HepG2 (cell line): ENCODE results near the gene CRAT. TPM values are rescaled to one million over a fixed set of nuclear protein-coding genes. Genes with fewer than 3 reads are reported as not detected.
A peak's percentile ranks its signal among the peaks of the same experiment; 100 is the strongest.

Experiments
- ATAC-seq: fragments of 200-7000 bp; cut with Tn5 transposase; 3 replicates; pipeline ENCODE4 v1.9.1; 2020; ENCODE audit warnings: mild to moderate bottlenecking, moderate library complexity
- BruUV-seq: library from RNA; stranded (reverse); fragments of 400-500 nt; replicated peaks from 2 replicates; lab custom pipeline; 2021; lab: Mats Ljungman, UMichigan
- CTCF ChIA-PET: fragments of 300-600 bp; formaldehyde crosslinking; extraction: SDS; loops from one replicate; lab custom pipeline; 2021; ENCODE audit warnings: low total read pairs, inconsistent platforms, low intra/inter-chr PET ratio; lab: Yijun Ruan, JAX
- POLR2A ChIA-PET: fragments of 350-600 bp; sonication (Branson Sonifier 250); formaldehyde crosslinking; loops from one replicate; lab custom pipeline; 2020; ENCODE audit warnings: antibody characterized with exemption, inconsistent platforms; lab: Yijun Ruan, JAX
- DNase-seq: peaks from one replicate; pipeline ENCODE4 v3.0.0-alpha.2; 2015; ENCODE audit warnings: low spot score
- FAIRE-seq: peaks from 3 replicates; lab custom pipeline; 2011; peaks lifted over from hg19 to GRCh38; lab: Jason Lieb, UNC
- H2AFZ ChIP-seq: one replicate; pipeline ENCODE4 v1.6.1; 2011; ENCODE audit warnings: low read length, inconsistent platforms
- H3K27ac ChIP-seq: fragments of 300-600 bp; 3 replicates; pipeline ENCODE4 v1.8.0; 2011; ENCODE audit warnings: mixed run types, mild to moderate bottlenecking, mixed read lengths, low read length, inconsistent platforms; ENCODE audit not compliant: insufficient read depth; ENCODE audit errors: extremely low read length
- H3K27me3 ChIP-seq, 2 experiments: fragments of 200-600 bp in 1 of 2; 2 replicates in 1 of 2; 3 replicates in 1 of 2; pipeline versions ENCODE4 v1.6.0 to v1.8.0; 2011; ENCODE audit warnings: low read length in 2 of 2, mild to moderate bottlenecking in 2 of 2, moderate library complexity in 2 of 2, inconsistent platforms in 1 of 2; ENCODE audit not compliant: insufficient read depth in 2 of 2, control insufficient read depth in 1 of 2
- H3K36me3 ChIP-seq, 2 experiments: fragments of 200-600 bp in 1 of 2; replicated peaks in 1 of 2; 2 replicates in 1 of 2; 3 replicates in 1 of 2; pipeline versions ENCODE4 v1.5.1 to v1.8.0; 2011; ENCODE audit warnings: low read length in 2 of 2, inconsistent platforms in 1 of 2; ENCODE audit not compliant: insufficient read depth in 2 of 2, control insufficient read depth in 1 of 2
- H3K4me1 ChIP-seq: 2 replicates; pipeline ENCODE4 v1.5.1; 2012; ENCODE audit warnings: low read length, inconsistent platforms; ENCODE audit not compliant: insufficient read depth
- H3K4me2 ChIP-seq: 2 replicates; pipeline ENCODE4 v1.6.0; 2011; ENCODE audit warnings: low read depth, low read length, inconsistent platforms
- H3K4me3 ChIP-seq, 3 experiments: fragments of 200-600 bp in 1 of 3; sonication (generic), shearing (Covaris generic) in 1 of 3; replicated peaks in 1 of 3; 2 replicates each; pipeline ENCODE4 v1.5.1; 2011 to 2016; ENCODE audit warnings: low read length in 3 of 3, inconsistent platforms in 2 of 3, low read depth in 2 of 3, mild to moderate bottlenecking in 2 of 3, control low read depth in 1 of 3, mixed read lengths in 1 of 3; ENCODE audit not compliant: insufficient read depth in 1 of 3
- H3K79me2 ChIP-seq: one replicate; pipeline ENCODE4 v1.6.1; 2011; ENCODE audit warnings: low read length, inconsistent platforms; ENCODE audit not compliant: insufficient read depth
- H3K9ac ChIP-seq: 2 replicates; pipeline ENCODE4 v1.6.0; 2011; ENCODE audit warnings: mild to moderate bottlenecking, low read depth, low read length, inconsistent platforms; ENCODE audit not compliant: insufficient read depth
- H3K9me3 ChIP-seq: 2 replicates; pipeline ENCODE4 v1.5.1; 2012; ENCODE audit warnings: mild to moderate bottlenecking, low read length
- H4K20me1 ChIP-seq: 2 replicates; pipeline ENCODE4 v1.6.0; 2011; ENCODE audit warnings: inconsistent platforms, mild to moderate bottlenecking, low read length, moderate library complexity; ENCODE audit not compliant: insufficient read depth
- AGO2 ChIP-seq: fragments of 200-400 bp; formaldehyde crosslinking; optimal IDR thresholded peaks from 2 replicates; pipeline ENCODE3; 2017; ENCODE audit warnings: mild to moderate bottlenecking, low read depth, low read length, moderate library complexity
- ARNTL ChIP-seq: sonication (generic); formaldehyde crosslinking; IDR thresholded peaks from 2 replicates; pipeline ENCODE4 v1.4.0; 2020; ENCODE audit warnings: mild to moderate bottlenecking, missing genetic modification reagents
- FOXK2 ChIP-seq: fragments of 450-650 bp; IDR thresholded peaks from 2 replicates; pipeline ENCODE4 v1.6.1; 2016
- MATR3 ChIP-seq: sonication (generic); formaldehyde crosslinking; IDR thresholded peaks from 2 replicates; pipeline ENCODE4 v1.4.0; 2020; ENCODE audit warnings: missing genetic modification reagents
- NBN ChIP-seq: fragments of 450-650 bp; conservative IDR thresholded peaks from 2 replicates; pipeline ENCODE4 v1.6.1; 2017
- SIN3B ChIP-seq: fragments of 150-350 bp; IDR thresholded peaks from 2 replicates; pipeline ENCODE4 v1.6.1; 2014; ENCODE audit warnings: low read length
- SP4 ChIP-seq: sonication (generic); formaldehyde crosslinking; IDR thresholded peaks from 2 replicates; pipeline ENCODE4 v1.8.1; 2023; ENCODE audit warnings: mild to moderate bottlenecking, missing genetic modification reagents
- ZMYM3 ChIP-seq: sonication (generic); formaldehyde crosslinking; IDR thresholded peaks from 2 replicates; pipeline ENCODE4 v1.5.1; 2020; ENCODE audit warnings: mild to moderate bottlenecking, missing genetic modification reagents
- ZNF232 ChIP-seq: sonication (generic); formaldehyde crosslinking; IDR thresholded peaks from 2 replicates; pipeline ENCODE4 v1.4.0; 2020; ENCODE audit warnings: missing genetic modification reagents, borderline replicate concordance
- ZNF3 ChIP-seq: IDR thresholded peaks from 2 replicates; pipeline ENCODE4 v1.7.0; 2017; ENCODE audit warnings: inconsistent platforms
- ZNF619 ChIP-seq: sonication (generic); formaldehyde crosslinking; IDR thresholded peaks from 2 replicates; pipeline ENCODE4 v1.4.0; 2020; ENCODE audit warnings: mild to moderate bottlenecking, missing genetic modification reagents
- ZNF629 ChIP-seq: sonication (generic); formaldehyde crosslinking; conservative IDR thresholded peaks from 2 replicates; pipeline ENCODE4 v1.5.0; 2020; ENCODE audit warnings: missing genetic modification reagents
- WGBS: methylation state at CpG from one replicate; pipeline ENCODE4 v1.1.6; 2017; ENCODE audit warnings: low lambda C conversion rate; 5-methylcytosine and 5-hydroxymethylcytosine counted together
- in situ Hi-C: cut with HindIII; loops from 2 replicates; pipeline ENCODE4 v1.10.0; 2017; ENCODE audit warnings: low pct_unique_long_range_greater_than_20kb; ENCODE audit not compliant: extremely low pct_ligation_motif_present
- intact Hi-C: fragments of 100-400 bp; cut with micrococcal nuclease; formaldehyde crosslinking; loops from one replicate; pipeline ENCODE4 v1.10.0; 2022; ENCODE audit not compliant: unreplicated experiment
- polyA plus RNA-seq, 8 experiments: library from polyadenylated mRNA; depleted of rRNA in 3 of 8; stranded (reverse) in 7 of 8; unstranded in 1 of 8; fragments of >200 nt; fragmentation: Illumina TruSeq in 4 of 8; extraction: Trizol in 4 of 8; gene quantifications; 2 replicates each; pipeline versions ENCODE4 v1.2.1 to v1.2.3, GENCODE V29; 2011 to 2016; ENCODE audit warnings: low read depth in 4 of 8, missing spikeins in 1 of 8, mixed read lengths in 1 of 8; ENCODE audit not compliant: insufficient read depth in 1 of 8
- total RNA-seq, 5 experiments: library from RNA; depleted of rRNA; stranded (reverse); fragments of >200 nt; fragmentation: Illumina TruSeq; extraction: Trizol; gene quantifications; 2 replicates each; pipeline ENCODE4 v1.2.3, GENCODE V29; 2016; ENCODE audit warnings: low read depth in 1 of 5

CRAT gene
- total and polyA plus RNA-seq, 2 of the 13 experiments (the other 11 are each of a cell fraction or from before 2014, with no cell fraction given) = 26.1 to 26.6 TPM

GRCh38 chr9:129150122-129150521 lies 39.5 kb upstream of the CRAT start:
- ATAC-seq = no peak
- Histone ChIP-seq H3K9me3 (no peaks in the 10 kb centered on the region), H3K79me2 (no peaks in the 10 kb centered on the region), H2AFZ (no peak overlapping the region), H3K4me1 (peaks cover 12% of the 10 kb centered on the region), H4K20me1 (no peaks in the 10 kb centered on the region), H3K27ac (no peak overlapping the region), H3K4me2 (no peak overlapping the region), H3K36me3 (peaks cover 3 to 5% of the 10 kb centered on the region in 2 experiments; a peak in 3 of 5 replicates), H3K27me3 (no peaks in the 10 kb centered on the region), H3K4me3 (no peak overlapping the region), H3K9ac (no peak overlapping the region)
- POLR2A ChIA-PET = no interaction called here
- no peak for FAIRE-seq
- CTCF ChIA-PET = no interaction called here
- intact Hi-C loops (no loop called here), in situ Hi-C loops (no loop called here)
- no peak for DNase-seq
- BruUV-seq = no TSS peak
- WGBS = 97% methylated on average over 9 of the region's 10 CpGs
- TF ChIP-seq ZNF232 (CRISPR knock-in tag) (no peak), ARNTL (no peak), ZNF619 (no peak), ZNF3 (no peak), AGO2 (peak; percentile 36), NBN (no peak), SIN3B (no peak), FOXK2 (no peak)

- no peak overlapping the region for H3K4me3 ChIP-seq
- no peak for DNase-seq
- BruUV-seq = no TSS peak
- ATAC-seq = no peak
- 90% methylated on average over 6 of the region's 6 CpGs for WGBS
- no peak overlapping the region for H3K9ac ChIP-seq
- ChIA-PET CTCF (no interaction called here), POLR2A (no interaction called here)
- no peaks in the 10 kb centered on the region for H3K27me3 ChIP-seq
- peaks cover 17% of the 10 kb centered on the region for H3K4me1 ChIP-seq
- intact Hi-C loops (no loop called here), in situ Hi-C loops (no loop called here)
- TF ChIP-seq ZMYM3 (CRISPR knock-in tag) (0 out of 2 replicates have a peak, but pooled peaks have one; percentile 60), SP4 (CRISPR knock-in tag) (no peak), MATR3 (CRISPR knock-in tag) (no peak), ZNF629 (CRISPR knock-in tag) (peak; percentile 90)
- H3K79me2 ChIP-seq = no peaks in the 10 kb centered on the region
- H3K36me3 ChIP-seq = peaks cover 3 to 5% of the 10 kb centered on the region in 2 experiments; a peak in 3 of 5 replicates
- H3K4me2 ChIP-seq = no peak overlapping the region
- no peak for FAIRE-seq
- H3K27ac ChIP-seq = no peak overlapping the region
- no peaks in the 10 kb centered on the region for H3K9me3 ChIP-seq
- no peak overlapping the region for H2AFZ ChIP-seq
- no peaks in the 10 kb centered on the region for H4K20me1 ChIP-seq
These were observed 38.8 kb upstream of the CRAT start for GRCh38 chr9:129149442-129149841.
